Measurements from ENCODE around the gene POU2AF1.

GRCh38 chr11:111370902-111371578, 8.0 kb downstream of the POU2AF1 start:
- TF ChIP-seq CTCF (conservative IDR thresholded peaks at IDR 0.05 in 1 of 2, IDR thresholded peaks at IDR 0.05 in 1 of 2; ENCODE audit: low read depth in 1 of 2, low read length in 2 of 2) (no peak), EZH2 (IDR thresholded peaks at IDR 0.05; ENCODE audit: low read length, missing control alignments) (no peak)
